HG03571 (cell line): ENCODE measurements around the gene SMCO1.
"Not testable (repeated sequence)": the region's sequence is repeated elsewhere in the genome, so short reads cannot be mapped to it uniquely, and the experiment has no call there.

Experiments
- ATAC-seq: cut with Tn5 transposase; IDR thresholded peaks from one replicate; pipeline ENCODE4 v1.9.1; 2021; ENCODE audit not compliant: unreplicated experiment

The SMCO1 gene

GRCh38 chr3:196523841-196524240, 8.7 kb upstream of the SMCO1 start:
- ATAC-seq: no peak

- not testable (repeated sequence) for ATAC-seq
Measured at GRCh38 chr3:196521291-196521690, 6.1 kb upstream of the SMCO1 start.

- ATAC-seq: no peak
Measured at GRCh38 chr3:196519718-196520082, 4.6 kb upstream of the SMCO1 start.

GRCh38 chr3:196518966-196519717, 4.0 kb upstream of the SMCO1 start:
- no peak for ATAC-seq

- ATAC-seq: no peak
Measured at GRCh38 chr3:196517919-196518318, 2.8 kb upstream of the SMCO1 start.

- ATAC-seq: no peak
Measured at GRCh38 chr3:196517162-196517800, 2.1 kb upstream of the SMCO1 start.

GRCh38 chr3:196514350-196514716, 813 bp downstream of the SMCO1 start:
- ATAC-seq: no peak

GRCh38 chr3:196513697-196514349, 1.3 kb downstream of the SMCO1 start:
- ATAC-seq: no peak

GRCh38 chr3:196511646-196512425, 3.3 kb downstream of the SMCO1 start:
- ATAC-seq: not testable (repeated sequence)

GRCh38 chr3:196511108-196511507, 4.0 kb downstream of the SMCO1 start:
- not testable (repeated sequence) for ATAC-seq

GRCh38 chr3:196506687-196507086, 8.5 kb downstream of the SMCO1 start:
- ATAC-seq: no peak

- no peak for ATAC-seq
Measured at GRCh38 chr3:196504556-196504955, 10.6 kb downstream of the SMCO1 start.

- ATAC-seq: not testable (repeated sequence)
Measured at GRCh38 chr3:196504077-196504398, 11.1 kb downstream of the SMCO1 start.

GRCh38 chr3:196503196-196504076, 11.7 kb downstream of the SMCO1 start, which contains the start of gene RNF168:
Gene RNF168 (minus strand): TSS chr3:196503768. CDS start chr3:196503173, 595 bp downstream.
- ATAC-seq: peak; percentile 74

GRCh38 chr3:196502775-196503195, 12.4 kb downstream of the SMCO1 start:
- ATAC-seq: peak; percentile 7

- no peak for ATAC-seq
Measured at GRCh38 chr3:196501316-196502044, 13.7 kb downstream of the SMCO1 start.

- no peak for ATAC-seq
Measured at GRCh38 chr3:196499807-196500524, 15.2 kb downstream of the SMCO1 start.

GRCh38 chr3:196499061-196499460, 16.1 kb downstream of the SMCO1 start:
- no peak for ATAC-seq

- no peak for ATAC-seq
Measured at GRCh38 chr3:196498297-196498696, 16.8 kb downstream of the SMCO1 start.
